Neural progenitor cell (in vitro differentiated cells): ENCODE data around the gene PDGFD. TPM values are rescaled to one million over a fixed set of nuclear protein-coding genes. Genes with fewer than 3 reads are reported as not detected.

Source experiments
- DNase-seq: peaks from one replicate; pipeline ENCODE4 v3.0.0-alpha.2; 2016; ENCODE audit warnings: low spot score
- H2AFZ ChIP-seq: fragments of 200-600 bp; sonication (generic); replicated peaks from 2 replicates; pipeline ENCODE4 v1.6.1; 2016; ENCODE audit warnings: antibody characterized with exemption
- H3F3A ChIP-seq: fragments of 200-600 bp; sonication (generic); 2 replicates; pipeline ENCODE4 v1.6.1; 2016; ENCODE audit warnings: antibody characterized with exemption, low read depth
- H3K27ac ChIP-seq: fragments of 200-600 bp; sonication (generic); 2 replicates; pipeline ENCODE4 v1.5.1; 2016; ENCODE audit warnings: mild to moderate bottlenecking
- H3K27me3 ChIP-seq: fragments of 200-600 bp; sonication (generic); 2 replicates; pipeline ENCODE4 v1.6.1; 2016; ENCODE audit warnings: mild to moderate bottlenecking, moderate library complexity
- H3K36me3 ChIP-seq: fragments of 200-600 bp; sonication (generic); 2 replicates; pipeline ENCODE4 v1.5.1; 2016
- H3K4me1 ChIP-seq: fragments of 200-600 bp; sonication (generic); 2 replicates; pipeline ENCODE4 v1.6.1; 2016; ENCODE audit warnings: mixed run types
- H3K4me2 ChIP-seq: fragments of 200-600 bp; sonication (generic); 2 replicates; pipeline ENCODE4 v1.6.1; 2016
- H3K4me3 ChIP-seq: fragments of 200-600 bp; sonication (generic); 2 replicates; pipeline ENCODE4 v1.5.1; 2016
- H3K79me2 ChIP-seq: fragments of 200-600 bp; sonication (generic); 2 replicates; pipeline ENCODE4 v1.6.1; 2016; ENCODE audit warnings: low read depth
- H3K9ac ChIP-seq: fragments of 200-600 bp; sonication (generic); 2 replicates; pipeline ENCODE4 v1.6.1; 2016
- H3K9me3 ChIP-seq: fragments of 200-600 bp; sonication (generic); 2 replicates; pipeline ENCODE4 v1.5.1; 2016; ENCODE audit warnings: low read depth
- H4K20me1 ChIP-seq: fragments of 200-600 bp; sonication (generic); 2 replicates; pipeline ENCODE4 v1.6.1; 2016; ENCODE audit warnings: low read depth
- H3K27ac Mint-ChIP-seq: 3 replicates; pipeline ENCODE4 v1.8.0; 2021; ENCODE audit warnings: mixed read lengths
- H3K27me3 Mint-ChIP-seq: 2 replicates; pipeline ENCODE4 v1.8.0; 2022; ENCODE audit warnings: low read depth, mild to moderate bottlenecking, inconsistent platforms, moderate library complexity, mixed read lengths; ENCODE audit not compliant: insufficient read depth
- H3K36me3 Mint-ChIP-seq: 3 replicates; pipeline ENCODE4 v1.8.0; 2021; ENCODE audit warnings: mixed read lengths
- H3K4me1 Mint-ChIP-seq: 3 replicates; pipeline ENCODE4 v1.8.0; 2021; ENCODE audit warnings: mixed read lengths
- H3K4me3 Mint-ChIP-seq: 3 replicates; pipeline ENCODE4 v1.8.0; 2021; ENCODE audit warnings: mild to moderate bottlenecking, moderate library complexity, mixed read lengths
- H3K9me3 Mint-ChIP-seq: 3 replicates; pipeline ENCODE4 v1.8.0; 2020; ENCODE audit warnings: mixed read lengths
- EZH2 ChIP-seq: fragments of 200-600 bp; sonication (generic); IDR thresholded peaks from 2 replicates; pipeline ENCODE4 v1.6.1; 2017; ENCODE audit warnings: antibody characterized with exemption, mild to moderate bottlenecking, moderate library complexity
- EZH2phosphoT487 ChIP-seq: fragments of 200-600 bp; sonication (generic); IDR thresholded peaks from 2 replicates; pipeline ENCODE4 v1.6.1; 2017; ENCODE audit warnings: antibody characterized with exemption
- total RNA-seq: library from RNA; depleted of rRNA; stranded (reverse); fragments of >200 nt; gene quantifications from 2 replicates; pipeline ENCODE4 v1.2.3, GENCODE V29; 2015; ENCODE audit warnings: low replicate concordance
- TF ChIP-seq, protein P1 (sequence below): fragments of 200-600 bp; sonication (generic); IDR thresholded peaks from 2 replicates; pipeline ENCODE4 v1.5.1; 2017; ENCODE audit warnings: antibody characterized with exemption, mild to moderate bottlenecking

The PDGFD gene
- total RNA-seq, 1 donor from 2014 or later, result 3.7 TPM

- Histone ChIP-seq H3K9me3 (no peaks in the 10 kb centered on the region), H2AFZ (no peak overlapping the region), H3F3A (no peaks in the 10 kb centered on the region), H3K4me2 (no peak overlapping the region), H3K79me2 (no peaks in the 10 kb centered on the region), H3K27me3 (no peaks in the 10 kb centered on the region), H3K27ac (no peak overlapping the region), H3K4me1 (no peaks in the 10 kb centered on the region), H3K4me3 (no peak overlapping the region), H3K36me3 (no peaks in the 10 kb centered on the region), H3K9ac (no peak overlapping the region), H4K20me1 (no peaks in the 10 kb centered on the region)
- no peaks in the 10 kb centered on the region for H3K36me3 Mint-ChIP-seq
- no peaks in the 10 kb centered on the region for H3K27me3 Mint-ChIP-seq
- no peak overlapping the region for H3K27ac Mint-ChIP-seq
- peaks cover 3% of the 10 kb centered on the region for H3K4me1 Mint-ChIP-seq
- H3K4me3 Mint-ChIP-seq, result no peak overlapping the region
- TF ChIP-seq EZH2, result no peak
- TF ChIP-seq EZH2phosphoT487, result no peak
- TF ChIP-seq, protein P1, sequence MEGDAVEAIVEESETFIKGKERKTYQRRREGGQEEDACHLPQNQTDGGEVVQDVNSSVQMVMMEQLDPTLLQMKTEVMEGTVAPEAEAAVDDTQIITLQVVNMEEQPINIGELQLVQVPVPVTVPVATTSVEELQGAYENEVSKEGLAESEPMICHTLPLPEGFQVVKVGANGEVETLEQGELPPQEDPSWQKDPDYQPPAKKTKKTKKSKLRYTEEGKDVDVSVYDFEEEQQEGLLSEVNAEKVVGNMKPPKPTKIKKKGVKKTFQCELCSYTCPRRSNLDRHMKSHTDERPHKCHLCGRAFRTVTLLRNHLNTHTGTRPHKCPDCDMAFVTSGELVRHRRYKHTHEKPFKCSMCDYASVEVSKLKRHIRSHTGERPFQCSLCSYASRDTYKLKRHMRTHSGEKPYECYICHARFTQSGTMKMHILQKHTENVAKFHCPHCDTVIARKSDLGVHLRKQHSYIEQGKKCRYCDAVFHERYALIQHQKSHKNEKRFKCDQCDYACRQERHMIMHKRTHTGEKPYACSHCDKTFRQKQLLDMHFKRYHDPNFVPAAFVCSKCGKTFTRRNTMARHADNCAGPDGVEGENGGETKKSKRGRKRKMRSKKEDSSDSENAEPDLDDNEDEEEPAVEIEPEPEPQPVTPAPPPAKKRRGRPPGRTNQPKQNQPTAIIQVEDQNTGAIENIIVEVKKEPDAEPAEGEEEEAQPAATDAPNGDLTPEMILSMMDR, result no peak
- H3K9me3 Mint-ChIP-seq, result no peaks in the 10 kb centered on the region
- DNase-seq, result no peak
Measured at GRCh38 chr11:103897160-103897936, 266.6 kb downstream of the PDGFD start.

DNA sequence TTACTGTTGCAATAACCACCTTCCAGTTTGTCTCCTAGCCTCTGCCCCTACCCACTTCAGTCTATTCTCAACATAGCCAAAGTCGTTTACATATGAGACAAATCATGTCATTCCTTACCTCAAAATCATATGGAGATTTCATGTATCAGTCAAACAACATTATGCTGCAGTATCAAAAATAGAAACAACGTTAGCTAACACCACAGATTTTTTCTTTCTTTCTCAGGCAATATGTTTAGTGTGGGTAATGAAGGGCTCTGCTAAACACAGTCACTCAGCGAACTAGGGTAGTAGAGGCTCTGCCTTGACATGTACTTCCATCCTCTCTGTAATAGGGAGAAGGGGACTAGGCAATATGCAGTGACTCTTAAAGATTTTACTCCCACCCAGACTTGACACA lies 268.8 kb downstream of the PDGFD start:
- Histone ChIP-seq H4K20me1 (no peaks in the 10 kb centered on the region), H3K36me3 (no peaks in the 10 kb centered on the region), H3K4me2 (no peak overlapping the region), H2AFZ (no peak overlapping the region), H3K27me3 (no peaks in the 10 kb centered on the region), H3K4me1 (no peaks in the 10 kb centered on the region), H3K79me2 (no peaks in the 10 kb centered on the region), H3K9me3 (no peaks in the 10 kb centered on the region), H3K9ac (no peak overlapping the region), H3F3A (no peaks in the 10 kb centered on the region), H3K4me3 (no peak overlapping the region), H3K27ac (no peak overlapping the region)
- Mint-ChIP-seq H3K4me3 (no peak overlapping the region), H3K4me1 (peaks cover 3% of the 10 kb centered on the region), H3K9me3 (peaks cover 4% of the 10 kb centered on the region), H3K27me3 (no peaks in the 10 kb centered on the region), H3K36me3 (no peaks in the 10 kb centered on the region), H3K27ac (no peak overlapping the region)
- DNase-seq, result no peak
- TF ChIP-seq, protein P1, result no peak

- no peak overlapping the region for H3K27ac ChIP-seq
- no peak overlapping the region for H3K4me3 ChIP-seq
- no peaks in the 10 kb centered on the region for H3K27me3 ChIP-seq
- H3K4me1 ChIP-seq, result no peaks in the 10 kb centered on the region
- no peak overlapping the region for H3K27ac Mint-ChIP-seq
- no peaks in the 10 kb centered on the region for H3F3A ChIP-seq
- H3K79me2 ChIP-seq, result no peaks in the 10 kb centered on the region
- no peaks in the 10 kb centered on the region for H3K36me3 Mint-ChIP-seq
- peaks cover 4% of the 10 kb centered on the region for H3K9me3 Mint-ChIP-seq
- H3K4me3 Mint-ChIP-seq, result no peak overlapping the region
- H3K27me3 Mint-ChIP-seq, result no peaks in the 10 kb centered on the region
- no peaks in the 10 kb centered on the region for H4K20me1 ChIP-seq
- no peak for TF ChIP-seq EZH2
- TF ChIP-seq, protein P1, result no peak
- no peak for TF ChIP-seq EZH2phosphoT487
- DNase-seq, result no peak
- H3K4me1 Mint-ChIP-seq, result peaks cover 3% of the 10 kb centered on the region
- H3K4me2 ChIP-seq, result no peak overlapping the region
- no peaks in the 10 kb centered on the region for H3K9me3 ChIP-seq
- H2AFZ ChIP-seq, result no peak overlapping the region
- no peak overlapping the region for H3K9ac ChIP-seq
- no peaks in the 10 kb centered on the region for H3K36me3 ChIP-seq
Measured at GRCh38 chr11:103894673-103895072, 269.3 kb downstream of the PDGFD start.
